IMR-90 (cell line): Measurements from ENCODE around the gene DOCK1. TPM values are rescaled to one million over a fixed set of nuclear protein-coding genes. Genes with fewer than 3 reads are reported as not detected.

Source experiments
- ATAC-seq: fragments of 200-7000 bp; cut with Tn5 transposase; 2 replicates; pipeline ENCODE4 v1.9.1; 2020; ENCODE audit warnings: low read depth, mild to moderate bottlenecking, moderate library complexity
- BruUV-seq: library from RNA; stranded (reverse); fragments of 400-500 nt; replicated peaks from 2 replicates; lab custom pipeline; 2021; lab: Mats Ljungman, UMichigan
- CTCF ChIA-PET: fragments of 300-600 bp; formaldehyde crosslinking; extraction: SDS; loops from one replicate; lab custom pipeline; 2021; ENCODE audit warnings: antibody characterized with exemption; lab: Yijun Ruan, JAX
- POLR2A ChIA-PET: fragments of 300-600 bp; sonication (Branson Sonifier 250); formaldehyde crosslinking; loops from one replicate; lab custom pipeline; 2022; ENCODE audit warnings: antibody characterized with exemption; ENCODE audit not compliant: unreplicated experiment; lab: Charles Lee
- DNase-seq: peaks from one replicate; pipeline ENCODE4 v3.0.0; 2013
- H2AFZ ChIP-seq: replicated peaks from 2 replicates; pipeline ENCODE3; 2013; ENCODE audit warnings: low read length, mild to moderate bottlenecking; ENCODE audit not compliant: poor library complexity
- H2AK5ac ChIP-seq: 2 replicates; pipeline ENCODE4 v1.6.1; 2013; ENCODE audit warnings: low read depth, low read length, inconsistent platforms
- H2AK9ac ChIP-seq: replicated peaks from 2 replicates; pipeline ENCODE3; 2013; ENCODE audit warnings: mild to moderate bottlenecking, low read depth, low read length, moderate library complexity; ENCODE audit not compliant: poor library complexity
- H2BK120ac ChIP-seq: 2 replicates; pipeline ENCODE4 v1.6.1; 2013; ENCODE audit warnings: low read depth, low read length, inconsistent platforms
- H2BK15ac ChIP-seq: 3 replicates; pipeline ENCODE4 v1.6.1; 2013; ENCODE audit warnings: low read depth, low read length, inconsistent platforms
- H2BK20ac ChIP-seq: 2 replicates; pipeline ENCODE4 v1.6.1; 2013; ENCODE audit warnings: low read depth, mild to moderate bottlenecking, inconsistent platforms, low read length, moderate library complexity
- H2BK5ac ChIP-seq: 2 replicates; pipeline ENCODE4 v1.6.1; 2013; ENCODE audit warnings: mild to moderate bottlenecking, low read depth, low read length, inconsistent platforms; ENCODE audit not compliant: poor library complexity, severe bottlenecking
- H3K14ac ChIP-seq: replicated peaks from 2 replicates; pipeline ENCODE4 v1.6.1; 2013; ENCODE audit warnings: low read depth, low read length, inconsistent platforms
- H3K18ac ChIP-seq: 2 replicates; pipeline ENCODE4 v1.6.1; 2013; ENCODE audit warnings: low read depth, low read length, control low read depth
- H3K23ac ChIP-seq: 2 replicates; pipeline ENCODE4 v1.6.1; 2013; ENCODE audit warnings: low read depth, low read length, inconsistent platforms
- H3K27ac ChIP-seq: 2 replicates; pipeline ENCODE4 v1.5.1; 2013; ENCODE audit warnings: mild to moderate bottlenecking, control low read depth, low read length; ENCODE audit not compliant: insufficient read depth
- H3K27me3 ChIP-seq: 2 replicates; pipeline ENCODE4 v1.6.1; 2013; ENCODE audit warnings: low read length; ENCODE audit not compliant: control insufficient read depth, insufficient read depth
- H3K36me3 ChIP-seq: 2 replicates; pipeline ENCODE4 v1.6.1; 2013; ENCODE audit warnings: low read length, mixed read lengths; ENCODE audit not compliant: control insufficient read depth, insufficient read depth
- H3K4ac ChIP-seq: 2 replicates; pipeline ENCODE4 v1.6.1; 2013; ENCODE audit warnings: low read depth, low read length, inconsistent platforms
- H3K4me1 ChIP-seq: 2 replicates; pipeline ENCODE4 v1.6.1; 2013; ENCODE audit warnings: low read length, mixed read lengths; ENCODE audit not compliant: control insufficient read depth, insufficient read depth
- H3K4me2 ChIP-seq: 2 replicates; pipeline ENCODE4 v1.6.1; 2013; ENCODE audit warnings: low read depth, mild to moderate bottlenecking, control low read depth, low read length, moderate library complexity
- H3K4me3 ChIP-seq: 2 replicates; pipeline ENCODE4 v1.5.1; 2013; ENCODE audit warnings: low read depth, mild to moderate bottlenecking, control low read depth, low read length, moderate library complexity; ENCODE audit not compliant: insufficient read depth
- H3K56ac ChIP-seq: 2 replicates; pipeline ENCODE4 v1.6.1; 2013; ENCODE audit warnings: low read length, inconsistent platforms; ENCODE audit not compliant: insufficient read depth; ENCODE audit errors: extremely low read depth
- H3K79me1 ChIP-seq, 2 experiments: 2 replicates each; pipeline ENCODE4 v1.6.1; 2013; ENCODE audit warnings: low read length in 2 of 2, inconsistent platforms in 1 of 2, low read depth in 1 of 2
- H3K9ac ChIP-seq: 2 replicates; pipeline ENCODE4 v1.6.1; 2013; ENCODE audit warnings: low read depth, low read length, control low read depth
- H3K9me1 ChIP-seq: 2 replicates; pipeline ENCODE4 v1.6.1; 2013; ENCODE audit warnings: low read length, inconsistent platforms; ENCODE audit not compliant: insufficient read depth
- H3K9me3 ChIP-seq: 2 replicates; pipeline ENCODE4 v1.6.1; 2013; ENCODE audit warnings: low read length; ENCODE audit not compliant: control insufficient read depth, insufficient read depth
- H4K20me1 ChIP-seq: 2 replicates; pipeline ENCODE4 v1.6.1; 2013; ENCODE audit warnings: low read length, inconsistent platforms; ENCODE audit not compliant: insufficient read depth
- H4K5ac ChIP-seq: 2 replicates; pipeline ENCODE4 v1.6.1; 2013; ENCODE audit warnings: mild to moderate bottlenecking, low read depth, low read length, control low read depth
- H4K8ac ChIP-seq, 2 experiments: 2 replicates each; pipeline ENCODE4 v1.6.1; 2013; ENCODE audit warnings: low read depth in 2 of 2, low read length in 2 of 2, control low read depth in 1 of 2, inconsistent platforms in 1 of 2
- H4K91ac ChIP-seq: 2 replicates; pipeline ENCODE4 v1.6.1; 2013; ENCODE audit warnings: low read depth, low read length, inconsistent platforms; ENCODE audit not compliant: insufficient read depth
- BHLHE40 ChIP-seq: fragments of 150-350 bp; IDR thresholded peaks from 2 replicates; pipeline ENCODE4 v1.6.1; 2016; ENCODE audit warnings: mild to moderate bottlenecking, low read depth, low read length
- CEBPB ChIP-seq: IDR thresholded peaks from 2 replicates; pipeline ENCODE4 v1.6.1; 2012; ENCODE audit warnings: low read depth, low read length, improper control_type of control experiment
- FOS ChIP-seq: fragments of 150-350 bp; IDR thresholded peaks from 2 replicates; pipeline ENCODE4 v1.6.1; 2016; ENCODE audit warnings: low read depth, low read length
- MAZ ChIP-seq: IDR thresholded peaks from 2 replicates; pipeline ENCODE4 v1.6.1; 2012; ENCODE audit warnings: low read depth, mild to moderate bottlenecking, low read length, improper control_type of control experiment, moderate library complexity, borderline replicate concordance
- MXI1 ChIP-seq: IDR thresholded peaks from 2 replicates; pipeline ENCODE4 v1.6.1; 2012; ENCODE audit warnings: low read depth, mild to moderate bottlenecking, low read length, moderate library complexity, borderline replicate concordance
- NFE2L2 ChIP-seq: fragments of 150-350 bp; IDR thresholded peaks from 2 replicates; pipeline ENCODE4 v1.6.1; 2016; ENCODE audit warnings: low read depth, mild to moderate bottlenecking, low read length
- POLR2A ChIP-seq: IDR thresholded peaks from 2 replicates; pipeline ENCODE4 v1.6.1; 2012; ENCODE audit warnings: mild to moderate bottlenecking, low read depth, low read length
- RAD21 ChIP-seq: IDR thresholded peaks from 2 replicates; pipeline ENCODE4 v1.6.1; 2012; ENCODE audit warnings: low read length, improper control_type of control experiment
- RCOR1 ChIP-seq: IDR thresholded peaks from 2 replicates; pipeline ENCODE4 v1.6.1; 2012; ENCODE audit warnings: mild to moderate bottlenecking, low read length, improper control_type of control experiment; ENCODE audit not compliant: insufficient replicate concordance
- RFX5 ChIP-seq: IDR thresholded peaks from 2 replicates; pipeline ENCODE4 v1.8.0; 2012; ENCODE audit warnings: low read depth, mild to moderate bottlenecking, low read length, moderate library complexity
- SMC3 ChIP-seq: fragments of 150-350 bp; IDR thresholded peaks from 2 replicates; pipeline ENCODE4 v1.6.1; 2016; ENCODE audit warnings: low read depth, mild to moderate bottlenecking, antibody characterized with exemption, low read length, moderate library complexity
- WGBS, 2 experiments: methylation state at CpG; one replicate each; pipeline versions ENCODE4 v1.1.5 to v1.1.7; 2013; ENCODE audit warnings: missing lambda C conversion rate in 2 of 2; ENCODE audit not compliant: insufficient read length in 1 of 2; ENCODE audit errors: extremely low coverage in 2 of 2; 5-methylcytosine and 5-hydroxymethylcytosine counted together
- dilution Hi-C: fragments of 300-500 bp; cut with HindIII; formaldehyde crosslinking; loops from one replicate; pipeline ENCODE4 v1.14.3; 2018; ENCODE audit warnings: low sequenced_read_pairs; ENCODE audit not compliant: unreplicated experiment
- in situ Hi-C: fragments of 300-500 bp; cut with MboI; formaldehyde crosslinking; loops from 3 replicates; pipeline ENCODE4 v1.14.3; 2019; ENCODE audit warnings: low sequenced_read_pairs, inconsistent platforms, mixed read lengths
- intact Hi-C: fragments of 100-400 bp; cut with micrococcal nuclease; formaldehyde crosslinking; loops from 2 replicates; pipeline ENCODE4 v1.10.0; 2022
- polyA plus RNA-seq, 3 experiments: library from polyadenylated mRNA; depleted of rRNA; stranded (reverse); fragments of >200 nt; gene quantifications; 2 replicates each; pipeline ENCODE4 v1.2.3, GENCODE V29; 2012; ENCODE audit warnings: low replicate concordance in 1 of 3
- total RNA-seq: library from RNA; depleted of rRNA; stranded (reverse); fragments of >200 nt; gene quantifications from 2 replicates; pipeline ENCODE4 v1.2.3, GENCODE V29; 2012
- TF ChIP-seq, protein P1 (sequence below): fragments of 150-350 bp; IDR thresholded peaks from 2 replicates; pipeline ENCODE4 v1.6.1; 2017; ENCODE audit warnings: mild to moderate bottlenecking, antibody characterized with exemption, low read length, low read depth
- TF ChIP-seq, protein P2 (sequence below): conservative IDR thresholded peaks from 2 replicates; pipeline ENCODE4 v1.5.1; 2012; ENCODE audit warnings: mild to moderate bottlenecking, low read depth, low read length, improper control_type of control experiment
- TF ChIP-seq, protein P3 (sequence below): fragments of 150-350 bp; IDR thresholded peaks from 2 replicates; pipeline ENCODE4 v1.6.1; 2016; ENCODE audit warnings: low read depth, mild to moderate bottlenecking, low read length, moderate library complexity, borderline replicate concordance

Gene DOCK1
- total and polyA plus RNA-seq, 2 of the 4 experiments (the other 2 are of a cell fraction): 28.2 to 71.0 TPM

DNA sequence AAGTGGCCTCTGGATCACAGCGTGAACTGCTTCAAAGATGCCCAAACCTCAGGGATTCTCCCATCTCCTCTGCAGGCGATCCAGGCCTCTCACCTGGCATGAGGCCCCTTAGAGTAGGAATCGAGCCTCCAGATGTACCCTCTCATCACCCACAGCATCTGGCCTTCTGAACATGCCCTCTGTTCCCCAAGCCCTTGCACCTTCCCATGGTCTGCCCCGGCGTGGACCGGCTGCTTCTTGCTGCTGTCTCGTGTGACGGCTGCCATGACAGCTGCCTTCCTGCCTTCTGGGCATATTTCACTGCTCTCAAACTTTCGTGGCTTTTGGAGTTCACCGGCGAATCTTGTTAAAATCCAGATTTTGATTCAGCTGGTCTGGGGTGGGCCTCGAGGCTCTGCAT is 486.6 kb downstream of the DOCK1 start:
- Histone ChIP-seq H3K14ac (no peak overlapping the region), H2BK15ac (no peak overlapping the region), H2AK5ac (no peak overlapping the region), H3K36me3 (peaks cover 22% of the 10 kb centered on the region), H3K18ac (no peak overlapping the region), H4K8ac (no peak overlapping the region), H3K4me3 (no peak overlapping the region), H3K9me1 (no peaks in the 10 kb centered on the region; the same call in 1 of the 2 replicates), H3K27ac (no peak overlapping the region), H2AFZ (no peak overlapping the region), H4K91ac (no peak overlapping the region), H3K4me1 (no peaks in the 10 kb centered on the region), H2BK5ac (no peak overlapping the region), H2BK120ac (no peak overlapping the region), H3K79me1 (no peaks in the 10 kb centered on the region), H3K56ac (no peak overlapping the region), H3K4ac (no peak overlapping the region), H2AK9ac (no peak overlapping the region), H3K9ac (no peak overlapping the region), H3K27me3 (no peaks in the 10 kb centered on the region), H3K4me2 (no peak overlapping the region), H4K20me1 (no peaks in the 10 kb centered on the region), H3K9me3 (no peaks in the 10 kb centered on the region), H2BK20ac (no peak overlapping the region), H3K23ac (no peak overlapping the region), H4K5ac (no peak overlapping the region)
- ChIA-PET CTCF (no interaction called here), POLR2A (no interaction called here)
- BruUV-seq: no TSS peak
- in situ Hi-C loops (no loop called here), dilution Hi-C loops (no loop called here), intact Hi-C loops (no loop called here)
- TF ChIP-seq, protein P1, sequence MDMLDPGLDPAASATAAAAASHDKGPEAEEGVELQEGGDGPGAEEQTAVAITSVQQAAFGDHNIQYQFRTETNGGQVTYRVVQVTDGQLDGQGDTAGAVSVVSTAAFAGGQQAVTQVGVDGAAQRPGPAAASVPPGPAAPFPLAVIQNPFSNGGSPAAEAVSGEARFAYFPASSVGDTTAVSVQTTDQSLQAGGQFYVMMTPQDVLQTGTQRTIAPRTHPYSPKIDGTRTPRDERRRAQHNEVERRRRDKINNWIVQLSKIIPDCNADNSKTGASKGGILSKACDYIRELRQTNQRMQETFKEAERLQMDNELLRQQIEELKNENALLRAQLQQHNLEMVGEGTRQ: no peak
- TF ChIP-seq POLR2A: no peak
- TF ChIP-seq SMC3: no peak
- TF ChIP-seq MAZ: no peak
- TF ChIP-seq FOS: no peak
- no peak for TF ChIP-seq BHLHE40
- TF ChIP-seq, protein P2, sequence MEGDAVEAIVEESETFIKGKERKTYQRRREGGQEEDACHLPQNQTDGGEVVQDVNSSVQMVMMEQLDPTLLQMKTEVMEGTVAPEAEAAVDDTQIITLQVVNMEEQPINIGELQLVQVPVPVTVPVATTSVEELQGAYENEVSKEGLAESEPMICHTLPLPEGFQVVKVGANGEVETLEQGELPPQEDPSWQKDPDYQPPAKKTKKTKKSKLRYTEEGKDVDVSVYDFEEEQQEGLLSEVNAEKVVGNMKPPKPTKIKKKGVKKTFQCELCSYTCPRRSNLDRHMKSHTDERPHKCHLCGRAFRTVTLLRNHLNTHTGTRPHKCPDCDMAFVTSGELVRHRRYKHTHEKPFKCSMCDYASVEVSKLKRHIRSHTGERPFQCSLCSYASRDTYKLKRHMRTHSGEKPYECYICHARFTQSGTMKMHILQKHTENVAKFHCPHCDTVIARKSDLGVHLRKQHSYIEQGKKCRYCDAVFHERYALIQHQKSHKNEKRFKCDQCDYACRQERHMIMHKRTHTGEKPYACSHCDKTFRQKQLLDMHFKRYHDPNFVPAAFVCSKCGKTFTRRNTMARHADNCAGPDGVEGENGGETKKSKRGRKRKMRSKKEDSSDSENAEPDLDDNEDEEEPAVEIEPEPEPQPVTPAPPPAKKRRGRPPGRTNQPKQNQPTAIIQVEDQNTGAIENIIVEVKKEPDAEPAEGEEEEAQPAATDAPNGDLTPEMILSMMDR: no peak
- TF ChIP-seq CEBPB: no peak
- TF ChIP-seq NFE2L2: no peak
- no peak for TF ChIP-seq RFX5
- TF ChIP-seq MXI1: no peak
- TF ChIP-seq RAD21: no peak
- TF ChIP-seq, protein P3, sequence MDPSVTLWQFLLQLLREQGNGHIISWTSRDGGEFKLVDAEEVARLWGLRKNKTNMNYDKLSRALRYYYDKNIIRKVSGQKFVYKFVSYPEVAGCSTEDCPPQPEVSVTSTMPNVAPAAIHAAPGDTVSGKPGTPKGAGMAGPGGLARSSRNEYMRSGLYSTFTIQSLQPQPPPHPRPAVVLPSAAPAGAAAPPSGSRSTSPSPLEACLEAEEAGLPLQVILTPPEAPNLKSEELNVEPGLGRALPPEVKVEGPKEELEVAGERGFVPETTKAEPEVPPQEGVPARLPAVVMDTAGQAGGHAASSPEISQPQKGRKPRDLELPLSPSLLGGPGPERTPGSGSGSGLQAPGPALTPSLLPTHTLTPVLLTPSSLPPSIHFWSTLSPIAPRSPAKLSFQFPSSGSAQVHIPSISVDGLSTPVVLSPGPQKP: no peak
- TF ChIP-seq RCOR1: no peak
- no peak for ATAC-seq
- DNase-seq: no peak
- WGBS, 2 experiments: 81% methylated on average over 6 of the region's 12 CpGs; no CpG with 5 or more reads in 1 of the 2 experiments
